GM23248 (cell line): Measurements from ENCODE around the gene CUL2. TPM values are rescaled to one million over a fixed set of nuclear protein-coding genes. Genes with fewer than 3 reads are reported as not detected.

Experiments
- DNase-seq: peaks from one replicate; pipeline ENCODE4 v3.0.0-alpha.2; 2015
- H2AFZ ChIP-seq: fragments of 200-600 bp; sonication (generic); 2 replicates; pipeline ENCODE4 v1.6.1; 2016; ENCODE audit warnings: antibody characterized with exemption
- H3F3A ChIP-seq: fragments of 200-600 bp; sonication (generic); 2 replicates; pipeline ENCODE4 v1.6.1; 2016; ENCODE audit warnings: mild to moderate bottlenecking, antibody characterized with exemption, mixed run types; ENCODE audit not compliant: insufficient read depth
- H3K27ac ChIP-seq: fragments of 200-600 bp; sonication (generic); 2 replicates; pipeline ENCODE4 v1.5.1; 2016; ENCODE audit warnings: mild to moderate bottlenecking
- H3K27me3 ChIP-seq: fragments of 200-600 bp; sonication (generic); replicated peaks from 2 replicates; pipeline ENCODE4 v1.6.1; 2016; ENCODE audit warnings: mild to moderate bottlenecking; ENCODE audit not compliant: insufficient read depth
- H3K36me3 ChIP-seq: fragments of 200-600 bp; sonication (generic); 2 replicates; pipeline ENCODE4 v1.6.1; 2016; ENCODE audit warnings: low read depth, mild to moderate bottlenecking
- H3K4me1 ChIP-seq: fragments of 200-600 bp; sonication (generic); 2 replicates; pipeline ENCODE4 v1.6.1; 2016; ENCODE audit warnings: mild to moderate bottlenecking; ENCODE audit not compliant: insufficient read depth
- H3K4me2 ChIP-seq: fragments of 200-600 bp; sonication (generic); one replicate; pipeline ENCODE4 v1.6.1; 2016; ENCODE audit warnings: mild to moderate bottlenecking; ENCODE audit not compliant: unreplicated experiment
- H3K4me3 ChIP-seq: fragments of 200-600 bp; sonication (generic); 2 replicates; pipeline ENCODE4 v1.5.1; 2016; ENCODE audit warnings: mild to moderate bottlenecking
- H3K79me2 ChIP-seq: fragments of 200-600 bp; sonication (generic); 2 replicates; pipeline ENCODE4 v1.6.1; 2016; ENCODE audit warnings: mild to moderate bottlenecking; ENCODE audit not compliant: insufficient read depth
- H3K9ac ChIP-seq: fragments of 200-600 bp; sonication (generic); 2 replicates; pipeline ENCODE4 v1.6.1; 2016; ENCODE audit warnings: mild to moderate bottlenecking
- H3K9me2 ChIP-seq: fragments of 200-600 bp; sonication (generic); 2 replicates; pipeline ENCODE4 v1.6.1; 2016; ENCODE audit warnings: mixed run types, mild to moderate bottlenecking, moderate library complexity; ENCODE audit not compliant: insufficient read depth
- H3K9me3 ChIP-seq: fragments of 200-600 bp; sonication (generic); one replicate; pipeline ENCODE4 v1.6.1; 2017; ENCODE audit warnings: low read depth
- H4K20me1 ChIP-seq: fragments of 200-600 bp; sonication (generic); 2 replicates; pipeline ENCODE4 v1.6.0; 2016; ENCODE audit not compliant: insufficient read depth
- EZH2 ChIP-seq: fragments of 200-600 bp; sonication (generic); IDR thresholded peaks from 2 replicates; pipeline ENCODE4 v1.6.1; 2018; ENCODE audit warnings: antibody characterized with exemption, mild to moderate bottlenecking; ENCODE audit not compliant: insufficient read depth, poor library complexity, severe bottlenecking
- EZH2phosphoT487 ChIP-seq: fragments of 200-600 bp; sonication (generic); IDR thresholded peaks from 2 replicates; pipeline ENCODE4 v1.6.1; 2018; ENCODE audit warnings: antibody characterized with exemption, moderate library complexity, mild to moderate bottlenecking, low read depth; ENCODE audit not compliant: insufficient read depth
- WGBS, 2 experiments: methylation state at CpG; one replicate each; pipeline ENCODE4 v1.1.6; 2015 to 2017; ENCODE audit warnings: low lambda C conversion rate in 2 of 2, low coverage in 1 of 2; ENCODE audit errors: missing lambda C conversion rate in 2 of 2; 5-methylcytosine and 5-hydroxymethylcytosine counted together
- in situ Hi-C: fragments of 300-500 bp; cut with MboI; formaldehyde crosslinking; loops from 2 replicates; pipeline ENCODE4 v1.15.0; 2020
- polyA plus RNA-seq: library from polyadenylated mRNA; unstranded; fragments of >200 nt; fragmentation: Nextera tagmentation; extraction: Ambion mirVana; gene quantifications from 2 replicates; pipeline ENCODE4 v1.2.1, GENCODE V29; 2016
- total RNA-seq: library from RNA; depleted of rRNA; stranded (reverse); fragments of >200 nt; shearing (Covaris generic); gene quantifications from 2 replicates; pipeline ENCODE4 v1.2.3, GENCODE V29; 2014

The CUL2 gene
- total and polyA plus RNA-seq, 2 experiments from 2014 or later = 35.3 to 50.5 TPM

DNA sequence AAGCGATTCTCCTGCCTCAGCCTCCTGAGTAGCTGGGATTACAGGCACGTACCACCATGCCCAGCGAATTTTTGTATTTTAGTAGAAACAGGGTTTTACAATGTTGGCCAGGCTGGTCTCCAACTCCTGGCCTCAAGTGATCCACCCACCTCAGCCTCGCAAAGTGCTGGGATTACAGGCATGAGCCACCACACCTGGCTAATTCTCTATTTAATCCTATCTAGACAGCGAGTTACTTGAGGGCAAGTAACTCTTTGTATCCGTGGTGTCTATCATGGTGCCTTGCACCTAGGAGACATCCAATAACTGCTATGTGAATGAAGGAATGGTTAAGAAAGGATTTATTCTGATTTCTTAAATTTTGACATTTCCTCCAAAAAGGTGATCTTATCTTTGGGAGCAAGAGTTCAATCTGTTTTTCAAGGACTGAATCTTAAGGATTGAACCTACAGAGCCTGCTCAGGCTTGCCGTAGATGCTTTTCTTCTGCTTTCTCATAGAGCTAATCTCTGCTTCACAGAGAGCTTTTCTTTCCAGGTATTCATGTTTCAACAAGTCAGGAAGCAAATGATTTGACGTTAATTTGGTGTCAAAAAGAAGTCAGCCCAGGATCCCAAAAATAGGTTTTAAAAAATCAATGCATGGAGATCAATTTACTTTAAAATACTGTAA, 101.6 kb downstream of the CUL2 start:
- no peaks in the 10 kb centered on the region for H3K9me3 ChIP-seq
- H3K27ac ChIP-seq = no peak overlapping the region
- H3K4me3 ChIP-seq = no peak overlapping the region
- H3F3A ChIP-seq = peaks cover 11% of the 10 kb centered on the region; the same call in 1 of the 2 replicates
- TF ChIP-seq EZH2phosphoT487 = no peak
- TF ChIP-seq EZH2 = no peak
- WGBS, 2 experiments = 93 to 96% methylated on average over 8 of the region's 8 CpGs
- H3K4me1 ChIP-seq = peaks cover 13% of the 10 kb centered on the region
- H3K27me3 ChIP-seq = no peaks in the 10 kb centered on the region
- H3K4me2 ChIP-seq = no peak overlapping the region
- in situ Hi-C loops = no loop called here
- H4K20me1 ChIP-seq = no peaks in the 10 kb centered on the region
- no peak for DNase-seq
- H3K79me2 ChIP-seq = no peaks in the 10 kb centered on the region
- no peaks in the 10 kb centered on the region for H3K9me2 ChIP-seq
- no peak overlapping the region for H3K9ac ChIP-seq
- H2AFZ ChIP-seq = no peak overlapping the region
- H3K36me3 ChIP-seq = no peaks in the 10 kb centered on the region

DNA sequence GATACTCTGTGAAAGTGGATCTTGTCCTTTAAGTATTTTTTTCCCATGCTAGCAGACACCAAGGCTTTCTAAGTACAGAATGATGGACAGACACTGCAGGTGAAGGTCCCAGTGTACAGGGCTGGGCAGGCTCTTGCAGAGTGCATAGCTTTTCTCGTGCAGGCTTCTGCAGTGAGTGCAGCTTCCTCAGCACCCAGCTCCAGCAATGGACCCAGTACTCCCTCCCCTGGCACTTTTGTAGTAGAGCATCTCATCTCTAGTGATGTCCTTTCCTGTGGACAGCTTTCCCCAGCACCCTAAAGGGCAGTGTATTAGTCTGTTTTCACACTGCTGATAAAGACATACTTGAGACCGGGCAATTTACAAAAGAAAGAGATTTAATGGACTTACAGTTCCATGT, 104.3 kb downstream of the CUL2 start:
- in situ Hi-C loops = no loop called here
- WGBS, 2 experiments = 76 to 86% methylated on average over 2 of the region's 2 CpGs
- Histone ChIP-seq H3K9me3 (no peaks in the 10 kb centered on the region), H2AFZ (no peak overlapping the region), H3K4me2 (no peak overlapping the region), H3K27ac (no peak overlapping the region), H3K36me3 (no peaks in the 10 kb centered on the region), H3K9ac (no peak overlapping the region), H3F3A (no peaks in the 10 kb centered on the region), H3K4me1 (no peaks in the 10 kb centered on the region), H3K79me2 (no peaks in the 10 kb centered on the region), H3K27me3 (no peaks in the 10 kb centered on the region), H3K4me3 (no peak overlapping the region), H3K9me2 (no peaks in the 10 kb centered on the region), H4K20me1 (no peaks in the 10 kb centered on the region)
- peak; percentile 24 for DNase-seq
- TF ChIP-seq EZH2 (no peak), EZH2phosphoT487 (no peak)

DNA sequence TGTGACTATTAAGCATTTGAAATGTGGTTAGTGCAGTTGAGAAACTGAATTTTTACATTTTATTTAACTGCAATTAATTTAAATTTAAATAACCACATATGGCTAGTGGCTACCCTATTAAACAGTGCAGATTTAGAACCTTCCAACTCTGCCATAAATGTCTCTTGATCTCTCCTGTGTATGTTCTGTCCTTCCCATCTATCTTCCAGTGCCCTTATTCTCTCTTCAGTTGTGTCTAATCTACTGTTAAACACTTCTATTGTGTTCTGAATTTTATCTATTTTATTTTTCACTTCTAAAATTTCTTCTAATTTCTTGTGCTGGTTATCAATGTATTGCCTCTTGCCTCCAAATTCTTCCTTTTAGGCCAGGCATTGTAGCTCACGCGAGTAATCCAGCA, 105.0 kb downstream of the CUL2 start:
- in situ Hi-C loops = no loop called here

DNA sequence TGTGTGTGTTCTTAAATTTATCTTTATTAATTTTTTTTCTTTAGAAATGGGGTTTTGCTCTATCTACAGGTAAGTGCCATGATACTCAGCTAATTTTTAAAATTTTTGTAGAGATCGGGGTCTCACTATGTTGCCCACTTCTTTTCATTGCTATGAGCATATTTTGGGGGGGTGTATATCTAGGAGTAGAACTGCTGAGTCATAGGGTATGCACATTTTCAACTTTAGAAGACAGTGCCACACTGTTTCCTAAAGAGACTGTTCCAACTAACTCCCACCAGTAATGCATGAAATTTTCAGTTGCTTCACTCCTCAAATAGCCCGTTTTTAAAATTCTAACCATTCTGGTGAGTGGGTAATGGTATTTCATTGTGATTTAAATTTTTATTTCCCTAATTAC, 108.3 kb downstream of the CUL2 start:
- no peaks in the 10 kb centered on the region for H3K9me3 ChIP-seq
- H3F3A ChIP-seq = no peaks in the 10 kb centered on the region
- H3K9ac ChIP-seq = no peak overlapping the region
- no peaks in the 10 kb centered on the region for H3K36me3 ChIP-seq
- H3K27me3 ChIP-seq = no peaks in the 10 kb centered on the region
- DNase-seq = no peak
- no peak overlapping the region for H3K4me3 ChIP-seq
- no peak overlapping the region for H3K27ac ChIP-seq
- H3K9me2 ChIP-seq = no peaks in the 10 kb centered on the region
- TF ChIP-seq EZH2phosphoT487 (no peak), EZH2 (no peak)
- no peaks in the 10 kb centered on the region for H3K4me1 ChIP-seq
- H3K4me2 ChIP-seq = no peak overlapping the region
- no peak overlapping the region for H2AFZ ChIP-seq
- in situ Hi-C loops = no loop called here
- WGBS, 2 experiments = 92 to 98% methylated on average over 2 of the region's 2 CpGs
- no peaks in the 10 kb centered on the region for H3K79me2 ChIP-seq
- no peaks in the 10 kb centered on the region for H4K20me1 ChIP-seq

More for the DNA sequence above, 105.0 kb downstream of the CUL2 start:
- Histone ChIP-seq H2AFZ (no peak overlapping the region), H3K4me1 (no peaks in the 10 kb centered on the region), H3K79me2 (no peaks in the 10 kb centered on the region), H3K9ac (no peak overlapping the region), H3K4me3 (no peak overlapping the region), H3K4me2 (no peak overlapping the region), H3F3A (no peaks in the 10 kb centered on the region), H3K36me3 (no peaks in the 10 kb centered on the region), H3K27me3 (no peaks in the 10 kb centered on the region), H3K27ac (no peak overlapping the region), H3K9me2 (no peaks in the 10 kb centered on the region), H4K20me1 (no peaks in the 10 kb centered on the region), H3K9me3 (no peaks in the 10 kb centered on the region)
- TF ChIP-seq EZH2phosphoT487 (no peak), EZH2 (no peak)
- 96 to 98% methylated on average over 2 of the region's 2 CpGs for WGBS, 2 experiments
- DNase-seq = no peak
